ENCODE data around the gene LRRC8B.

Gene LRRC8B

DNA sequence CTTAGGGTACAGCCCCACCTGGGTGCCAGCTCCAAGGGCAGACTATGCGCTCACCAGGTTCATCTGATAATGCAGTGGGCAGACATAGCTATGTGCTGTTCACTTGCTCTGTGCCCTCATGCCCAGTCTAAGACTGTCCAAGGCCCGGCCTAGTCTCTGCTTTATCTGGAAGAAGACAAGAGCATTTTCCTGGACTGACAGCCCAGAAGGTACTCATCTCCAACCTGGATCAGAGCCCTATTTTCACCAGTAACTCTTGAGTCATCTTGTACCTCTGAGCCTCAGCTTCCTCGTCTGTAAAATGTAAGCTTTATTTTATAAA is 79.7 kb downstream of the LRRC8B start:
- Histone ChIP-seq H3K27me3 (replicated peaks in 2 of 5; ENCODE audit: control insufficient read depth in 4 of 5, insufficient read depth in 5 of 5, low read length in 4 of 5) (no peaks in the 10 kb centered on the region), H3K36me3 (ENCODE audit: control insufficient read depth in 4 of 4, insufficient read depth in 4 of 4, low read length in 3 of 4) (peaks cover 0 to 2% (median 0%) of the 10 kb centered on the region in 4 experiments), H3K4me3 (ENCODE audit: control insufficient read depth in 1 of 7, extremely low read depth in 1 of 7, insufficient read depth in 4 of 7, low read depth in 2 of 7, low read length in 6 of 7) (no peak overlapping the region), H3K27ac (ENCODE audit: insufficient read depth in 1 of 2, low read depth in 1 of 2, low read length in 2 of 2, poor library complexity in 1 of 2, severe bottlenecking in 2 of 2) (no peak overlapping the region), H3K9me3 (ENCODE audit: control extremely low read depth in 1 of 5, control insufficient read depth in 4 of 5, insufficient read depth in 2 of 5, low read depth in 1 of 5, low read length in 4 of 5) (no peaks in the 10 kb centered on the region), H3K4me1 (ENCODE audit: control extremely low read depth in 1 of 4, control insufficient read depth in 4 of 4, insufficient read depth in 4 of 4, low read length in 3 of 4) (peaks cover 0 to under 1% (median 0%) of the 10 kb centered on the region in 4 experiments)
- ChIA-PET POLR2A (interaction anchor here (1.9 kb wide), 1 partner anchor 158 kb away, joined by 4 read pairs; no protein-coding TSS in a partner anchor), CTCF (interaction anchor here (1.0 to 13.5 kb wide), 12 partner anchors 13 to 159 kb away, joined by 3 to 109 read pairs (median 6); partner anchors contain the start of gene LRRC8C)
- 94% methylated on average over 2 of the region's 3 CpGs for WGBS (ENCODE audit: insufficient coverage)
- DNase-seq = no peak

DNA sequence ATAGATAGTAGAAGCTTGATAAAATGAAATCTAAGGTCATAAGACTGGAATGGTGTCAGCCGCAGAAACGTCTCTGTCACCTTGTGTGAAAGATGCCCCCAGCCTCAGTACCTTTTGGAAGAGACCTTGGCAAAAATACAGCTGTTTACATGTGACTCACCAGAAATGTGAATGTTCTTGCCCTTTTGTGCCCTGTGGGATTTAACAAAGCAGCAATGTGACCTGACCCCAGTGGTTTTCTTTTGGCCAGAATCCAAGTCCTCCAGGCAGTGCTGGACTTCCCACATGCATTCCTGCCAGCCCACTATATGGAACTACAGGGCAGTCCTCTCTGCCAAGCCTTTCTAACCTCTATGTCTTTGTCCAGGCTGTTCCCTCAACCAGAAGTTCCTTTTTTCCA is 81.1 kb downstream of the LRRC8B start:
- no peaks in the 10 kb centered on the region for H3K9me3 ChIP-seq (ENCODE audit: control extremely low read depth in 1 of 5, control insufficient read depth in 4 of 5, insufficient read depth in 2 of 5, low read depth in 1 of 5, low read length in 4 of 5)
- no peaks in the 10 kb centered on the region for H3K27me3 ChIP-seq (replicated peaks in 2 of 5; ENCODE audit: control insufficient read depth in 4 of 5, insufficient read depth in 5 of 5, low read length in 4 of 5)
- H3K4me1 ChIP-seq (ENCODE audit: control extremely low read depth in 1 of 4, control insufficient read depth in 4 of 4, insufficient read depth in 4 of 4, low read length in 3 of 4) = no peaks in the 10 kb centered on the region
- no peak overlapping the region for H3K4me3 ChIP-seq (ENCODE audit: control insufficient read depth in 1 of 7, extremely low read depth in 1 of 7, insufficient read depth in 4 of 7, low read depth in 2 of 7, low read length in 6 of 7)
- no peak for DNase-seq
- ChIA-PET POLR2A (no interaction called here), CTCF (interaction anchor here (0.9 to 13.5 kb wide), 6 partner anchors 12 to 159 kb away, joined by 3 to 109 read pairs (median 8); no protein-coding TSS in a partner anchor)
- H3K36me3 ChIP-seq (ENCODE audit: control insufficient read depth in 4 of 4, insufficient read depth in 4 of 4, low read length in 3 of 4) = peaks cover 0 to 2% (median 0%) of the 10 kb centered on the region in 4 experiments
- WGBS (ENCODE audit: insufficient coverage) = 94% methylated on average over 2 of the region's 2 CpGs
- no peak overlapping the region for H3K27ac ChIP-seq (ENCODE audit: insufficient read depth in 1 of 2, low read depth in 1 of 2, low read length in 2 of 2, poor library complexity in 1 of 2, severe bottlenecking in 2 of 2)

DNA sequence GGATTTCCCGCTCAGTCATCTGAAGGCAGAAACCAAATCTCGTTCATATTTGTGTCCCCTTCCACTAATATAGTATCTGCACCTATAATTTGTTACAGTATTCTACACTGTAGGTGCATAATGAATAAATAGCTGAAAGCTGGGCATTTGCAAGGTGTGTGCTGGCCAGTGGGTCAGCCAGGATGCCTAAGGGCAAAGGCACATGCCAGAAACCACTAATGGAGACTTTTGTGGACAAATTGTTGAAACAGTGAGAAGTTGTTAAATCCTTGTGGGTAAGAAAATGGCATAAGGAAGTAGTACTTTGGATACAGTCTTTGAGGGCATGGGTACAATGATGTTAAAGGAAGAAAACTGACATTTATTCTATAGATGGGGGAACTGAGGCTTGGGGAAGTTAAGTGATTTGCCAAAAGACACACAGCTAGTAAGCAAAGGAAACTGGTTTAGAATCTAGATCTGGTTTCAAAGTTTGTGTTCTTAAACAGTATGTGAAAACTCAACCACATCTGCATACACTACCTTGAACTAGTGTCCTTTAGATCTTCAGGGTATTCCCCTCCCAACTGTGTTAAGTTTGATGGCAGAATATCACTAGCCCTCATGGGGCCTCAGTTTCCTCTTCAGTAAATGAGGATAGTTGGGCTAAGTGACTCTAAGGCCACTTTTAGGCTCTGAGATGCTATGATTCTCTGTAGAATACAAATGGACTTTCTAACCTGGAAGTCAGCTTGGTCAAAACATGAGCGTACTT is 81.8 kb downstream of the LRRC8B start:
- H3K36me3 ChIP-seq (ENCODE audit: control insufficient read depth in 4 of 4, insufficient read depth in 4 of 4, low read length in 3 of 4) = peaks cover 0 to 2% (median 0%) of the 10 kb centered on the region in 4 experiments
- 100% methylated on average over 1 of the region's 3 CpGs for WGBS (ENCODE audit: insufficient coverage)
- no peaks in the 10 kb centered on the region for H3K9me3 ChIP-seq (ENCODE audit: control extremely low read depth in 1 of 5, control insufficient read depth in 4 of 5, insufficient read depth in 2 of 5, low read depth in 1 of 5, low read length in 4 of 5)
- H3K4me1 ChIP-seq (ENCODE audit: control extremely low read depth in 1 of 4, control insufficient read depth in 4 of 4, insufficient read depth in 4 of 4, low read length in 3 of 4) = no peaks in the 10 kb centered on the region
- CTCF ChIA-PET = interaction anchor here (1.5 to 13.5 kb wide), 4 partner anchors 11 to 160 kb away, joined by 3 to 109 read pairs (median 34); no protein-coding TSS in a partner anchor
- H3K27me3 ChIP-seq (replicated peaks in 2 of 5; ENCODE audit: control insufficient read depth in 4 of 5, insufficient read depth in 5 of 5, low read length in 4 of 5) = no peaks in the 10 kb centered on the region
- H3K4me3 ChIP-seq (ENCODE audit: control insufficient read depth in 1 of 7, extremely low read depth in 1 of 7, insufficient read depth in 4 of 7, low read depth in 2 of 7, low read length in 6 of 7) = no peak overlapping the region
- DNase-seq = no peak
- H3K27ac ChIP-seq (ENCODE audit: insufficient read depth in 1 of 2, low read depth in 1 of 2, low read length in 2 of 2, poor library complexity in 1 of 2, severe bottlenecking in 2 of 2) = no peak overlapping the region
- POLR2A ChIA-PET = interaction anchor here (0.6 kb wide), 1 partner anchor 273 kb away, joined by 4 read pairs; no protein-coding TSS in a partner anchor

DNA sequence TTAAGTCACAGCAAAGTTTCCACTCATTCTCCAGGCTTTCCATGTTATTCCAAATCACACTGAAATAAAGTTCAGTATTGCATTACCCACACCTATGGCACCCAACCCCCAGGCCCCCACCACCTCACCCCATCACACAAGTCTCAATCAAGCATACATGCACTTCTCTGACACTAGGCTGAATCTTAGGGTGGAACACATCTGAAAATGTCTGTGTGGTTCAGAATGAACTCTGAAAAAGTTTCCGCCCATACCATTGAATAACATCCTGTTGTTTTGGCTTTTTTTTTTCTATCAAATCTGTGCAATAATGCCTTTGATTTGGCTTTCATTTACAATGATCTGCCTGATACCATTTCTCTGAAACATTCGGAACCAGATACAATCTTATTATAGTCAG is 82.5 kb downstream of the LRRC8B start:
- peaks cover 0 to 2% (median 0%) of the 10 kb centered on the region in 4 experiments for H3K36me3 ChIP-seq (ENCODE audit: control insufficient read depth in 4 of 4, insufficient read depth in 4 of 4, low read length in 3 of 4)
- H3K4me1 ChIP-seq (ENCODE audit: control extremely low read depth in 1 of 4, control insufficient read depth in 4 of 4, insufficient read depth in 4 of 4, low read length in 3 of 4) = no peaks in the 10 kb centered on the region
- no peaks in the 10 kb centered on the region for H3K9me3 ChIP-seq (ENCODE audit: control extremely low read depth in 1 of 5, control insufficient read depth in 4 of 5, insufficient read depth in 2 of 5, low read depth in 1 of 5, low read length in 4 of 5)
- CTCF ChIA-PET = interaction anchor here (0.6 to 9.0 kb wide), 5 partner anchors 10 to 608 kb away, joined by 3 to 63 read pairs (median 4); partner anchors contain the start of gene LRRC8C
- no peak overlapping the region for H3K27ac ChIP-seq (ENCODE audit: insufficient read depth in 1 of 2, low read depth in 1 of 2, low read length in 2 of 2, poor library complexity in 1 of 2, severe bottlenecking in 2 of 2)
- 78% methylated on average over 2 of the region's 2 CpGs for WGBS (ENCODE audit: insufficient coverage)
- H3K4me3 ChIP-seq (ENCODE audit: control insufficient read depth in 1 of 7, extremely low read depth in 1 of 7, insufficient read depth in 4 of 7, low read depth in 2 of 7, low read length in 6 of 7) = no peak overlapping the region
- POLR2A ChIA-PET = no interaction called here
- no peak for DNase-seq
- H3K27me3 ChIP-seq (replicated peaks in 2 of 5; ENCODE audit: control insufficient read depth in 4 of 5, insufficient read depth in 5 of 5, low read length in 4 of 5) = no peaks in the 10 kb centered on the region

DNA sequence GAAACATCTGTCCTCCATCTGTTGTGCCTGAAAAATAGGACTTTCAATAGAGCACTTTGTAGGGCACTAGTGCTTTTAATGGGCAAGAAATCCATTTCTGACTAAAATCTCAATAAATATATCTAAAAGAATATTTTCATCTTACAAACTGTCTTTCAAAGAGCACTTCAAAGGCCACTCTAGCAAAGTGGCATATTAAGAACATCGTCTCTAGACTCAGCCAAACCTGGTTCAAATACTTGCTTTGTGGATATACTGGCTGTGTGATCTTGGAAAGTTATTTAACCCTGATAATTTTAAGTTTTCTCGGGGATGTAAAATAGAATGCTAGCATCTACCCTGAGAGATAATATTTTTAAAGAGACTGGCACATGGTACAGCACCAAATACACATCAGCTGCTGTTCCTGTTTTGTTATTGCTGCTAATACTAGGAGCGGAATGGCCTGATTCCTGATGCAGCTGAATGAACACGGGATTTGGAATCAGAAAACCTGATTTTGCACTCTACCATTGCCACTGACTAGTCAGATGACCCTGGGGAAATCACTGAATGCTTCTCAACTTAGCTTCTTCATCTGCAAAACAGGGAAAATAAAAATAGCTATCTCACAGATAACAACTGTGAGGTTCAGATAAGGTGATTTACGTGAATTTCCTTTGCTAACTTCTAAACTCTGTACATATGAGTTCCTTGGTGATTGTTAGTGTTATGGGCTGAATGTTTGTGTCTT is 83.1 kb downstream of the LRRC8B start:
- no peak for DNase-seq
- Histone ChIP-seq H3K4me1 (ENCODE audit: control extremely low read depth in 1 of 4, control insufficient read depth in 4 of 4, insufficient read depth in 4 of 4, low read length in 3 of 4) (no peaks in the 10 kb centered on the region), H3K9me3 (ENCODE audit: control extremely low read depth in 1 of 5, control insufficient read depth in 4 of 5, insufficient read depth in 2 of 5, low read depth in 1 of 5, low read length in 4 of 5) (no peaks in the 10 kb centered on the region), H3K27me3 (replicated peaks in 2 of 5; ENCODE audit: control insufficient read depth in 4 of 5, insufficient read depth in 5 of 5, low read length in 4 of 5) (no peaks in the 10 kb centered on the region), H3K27ac (ENCODE audit: insufficient read depth in 1 of 2, low read depth in 1 of 2, low read length in 2 of 2, poor library complexity in 1 of 2, severe bottlenecking in 2 of 2) (no peak overlapping the region), H3K36me3 (ENCODE audit: control insufficient read depth in 4 of 4, insufficient read depth in 4 of 4, low read length in 3 of 4) (peaks cover 0 to 2% (median 0%) of the 10 kb centered on the region in 4 experiments), H3K4me3 (ENCODE audit: control insufficient read depth in 1 of 7, extremely low read depth in 1 of 7, insufficient read depth in 4 of 7, low read depth in 2 of 7, low read length in 6 of 7) (no peak overlapping the region)
- WGBS (ENCODE audit: insufficient coverage) = 100% methylated on average over 4 of the region's 5 CpGs
- CTCF ChIA-PET = interaction anchor here (0.6 to 9.0 kb wide), 5 partner anchors 10 to 609 kb away, joined by 3 to 63 read pairs (median 4); partner anchors contain the start of gene LRRC8C
- POLR2A ChIA-PET = no interaction called here

DNA sequence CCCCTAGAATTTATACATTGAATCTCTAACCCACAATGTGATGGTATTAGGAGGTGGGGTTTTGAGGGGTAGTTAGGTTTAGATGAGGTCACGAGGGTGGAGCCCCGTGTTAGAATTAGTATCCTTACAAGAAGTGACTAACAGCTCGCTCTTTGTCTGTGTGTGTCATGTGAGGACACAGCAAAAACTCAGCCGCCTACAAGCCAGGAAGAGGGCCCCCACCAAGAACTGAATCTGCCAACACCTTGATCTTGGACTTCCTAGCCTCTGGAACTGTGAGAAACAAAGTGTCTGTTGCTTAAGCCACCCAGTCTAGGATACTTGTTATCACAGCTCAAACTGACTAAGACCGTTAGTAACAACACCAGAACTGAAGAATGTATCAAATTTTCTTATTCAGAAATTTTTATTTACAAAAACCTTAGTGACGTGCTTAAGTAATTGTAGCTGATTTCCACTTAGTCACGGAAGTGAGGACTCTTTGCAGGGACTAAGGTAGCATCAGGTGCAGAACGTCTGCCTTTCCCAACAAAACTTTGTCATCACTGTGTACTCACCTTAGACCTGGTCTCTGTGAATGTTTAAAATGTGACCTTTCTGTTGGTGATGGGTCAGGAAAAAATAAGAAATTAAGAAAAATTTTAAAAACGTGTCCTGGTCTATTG is 83.8 kb downstream of the LRRC8B start:
- CTCF ChIA-PET = interaction anchor here (1.2 to 9.0 kb wide), 5 partner anchors 8 to 125 kb away, joined by 3 to 63 read pairs (median 5); partner anchors contain the start of gene LRRC8C
- POLR2A ChIA-PET = interaction anchor here (0.6 kb wide), 1 partner anchor 208 kb away, joined by 3 read pairs; no protein-coding TSS in a partner anchor

More for the DNA sequence above, 83.8 kb downstream of the LRRC8B start:
- DNase-seq = peak in 2 of 3 donors; percentile 14 to 35
- WGBS (ENCODE audit: insufficient coverage) = 87% methylated on average over 5 of the region's 9 CpGs
- Histone ChIP-seq H3K9me3 (ENCODE audit: control extremely low read depth in 1 of 5, control insufficient read depth in 4 of 5, insufficient read depth in 2 of 5, low read depth in 1 of 5, low read length in 4 of 5) (no peaks in the 10 kb centered on the region), H3K4me1 (ENCODE audit: control extremely low read depth in 1 of 4, control insufficient read depth in 4 of 4, insufficient read depth in 4 of 4, low read length in 3 of 4) (no peaks in the 10 kb centered on the region), H3K4me3 (ENCODE audit: control insufficient read depth in 1 of 7, extremely low read depth in 1 of 7, insufficient read depth in 4 of 7, low read depth in 2 of 7, low read length in 6 of 7) (no peak overlapping the region), H3K36me3 (ENCODE audit: control insufficient read depth in 4 of 4, insufficient read depth in 4 of 4, low read length in 3 of 4) (peaks cover 0 to 2% (median 0%) of the 10 kb centered on the region in 4 experiments), H3K27ac (ENCODE audit: insufficient read depth in 1 of 2, low read depth in 1 of 2, low read length in 2 of 2, poor library complexity in 1 of 2, severe bottlenecking in 2 of 2) (no peak overlapping the region), H3K27me3 (replicated peaks in 2 of 5; ENCODE audit: control insufficient read depth in 4 of 5, insufficient read depth in 5 of 5, low read length in 4 of 5) (no peaks in the 10 kb centered on the region)
